ENCODE results near the gene STIP1.

- TF ChIP-seq CTCF (IDR thresholded peaks at IDR 0.05) (no peak), POLR2A (IDR thresholded peaks at IDR 0.05) (no peak)
These were observed 38.4 kb downstream of the STIP1 start for GRCh38 chr11:64224151-64224890.
